GM19328 (cell line): ENCODE measurements around the gene COL4A1.

ENCODE experiments used
- ATAC-seq: cut with Tn5 transposase; IDR thresholded peaks from one replicate; pipeline ENCODE4 v1.9.1; 2021; ENCODE audit warnings: mild to moderate bottlenecking, moderate library complexity; ENCODE audit not compliant: unreplicated experiment

COL4A1 gene

DNA sequence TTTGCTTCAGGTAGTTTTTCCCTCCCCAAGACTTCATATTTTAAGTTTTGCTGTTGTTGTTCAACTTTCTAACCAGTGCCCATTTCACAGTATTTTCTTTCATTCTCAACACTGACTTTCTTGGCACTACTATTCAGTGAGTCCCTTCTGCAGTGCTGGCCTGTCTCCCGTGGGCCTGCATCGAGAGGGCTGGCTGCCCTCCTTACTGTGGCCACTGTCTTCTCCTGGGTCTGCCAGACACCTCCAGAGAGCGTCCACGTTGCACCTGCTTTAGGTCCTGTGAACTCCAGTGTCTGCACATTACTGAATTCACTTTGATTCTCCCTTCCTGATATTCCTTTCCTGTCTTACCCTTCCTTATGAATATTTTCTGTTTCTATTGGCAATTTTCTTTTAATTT is 27.3 kb downstream of the COL4A1 start:
- ATAC-seq, result no peak

DNA sequence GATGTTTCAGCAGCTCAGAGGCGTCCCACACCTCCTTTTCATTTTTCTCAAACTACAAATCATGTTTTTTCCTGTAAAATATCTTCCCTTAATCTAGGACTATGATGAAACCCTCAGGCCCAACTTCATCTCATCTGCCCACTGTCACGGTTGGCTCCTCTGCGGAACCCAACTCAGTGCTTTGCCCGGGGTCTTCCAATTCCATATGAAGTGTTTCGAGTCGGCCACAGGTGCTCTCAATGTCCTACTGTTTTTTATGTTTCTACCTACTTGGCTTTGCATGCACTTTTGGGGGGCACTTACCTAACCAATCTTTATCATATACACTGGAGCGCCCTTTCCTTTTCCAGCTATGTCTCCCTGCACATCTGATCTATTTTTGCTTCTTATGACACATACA is 28.1 kb downstream of the COL4A1 start:
- no peak for ATAC-seq

DNA sequence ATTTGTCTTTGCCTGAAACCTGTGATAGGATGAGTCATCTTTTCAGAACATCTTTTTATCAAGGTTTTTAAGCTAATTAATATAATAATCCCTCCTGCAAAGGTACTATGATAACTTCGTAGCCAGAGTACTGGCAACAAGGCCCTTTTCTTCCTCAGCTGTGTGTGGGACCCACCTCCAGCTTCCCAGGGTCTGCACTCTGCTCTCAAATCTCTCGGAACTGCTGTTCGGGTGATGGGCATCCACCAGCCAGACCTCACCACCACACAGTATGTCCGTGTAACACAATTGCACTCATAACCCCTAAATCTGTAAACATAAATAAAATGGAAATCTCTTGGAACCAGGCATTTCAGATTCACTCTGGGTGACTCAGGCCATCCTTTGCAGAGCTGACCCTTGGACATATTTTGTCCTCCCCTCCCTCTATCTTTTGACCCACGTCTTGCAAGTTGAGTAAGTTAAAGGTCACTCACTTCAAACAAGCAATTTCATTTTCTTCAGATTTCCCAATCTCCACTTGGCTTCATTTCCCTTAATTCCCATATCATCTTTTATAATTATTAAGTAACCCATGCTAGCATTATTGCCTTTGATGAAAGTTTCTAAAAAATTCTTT is 29.5 kb downstream of the COL4A1 start:
- no peak for ATAC-seq

DNA sequence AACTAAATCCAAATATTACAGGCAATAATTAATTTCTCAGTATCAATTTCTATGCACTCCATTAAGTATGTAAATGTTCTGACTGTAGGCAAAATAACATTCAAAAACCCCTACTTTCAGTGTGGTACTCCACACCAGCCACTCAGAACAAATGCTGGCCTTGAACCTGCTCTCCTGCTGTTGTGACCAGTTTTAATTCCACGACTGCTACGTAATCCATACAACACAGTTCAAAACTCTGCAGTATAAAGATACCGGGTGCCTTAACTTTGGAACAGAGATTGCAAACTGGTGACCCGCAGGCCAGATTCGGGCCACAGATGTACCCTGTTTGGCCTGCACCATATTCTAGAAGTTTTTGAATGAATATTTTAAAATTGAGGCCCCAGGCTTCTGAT is 30.4 kb downstream of the COL4A1 start:
- ATAC-seq, result no peak

DNA sequence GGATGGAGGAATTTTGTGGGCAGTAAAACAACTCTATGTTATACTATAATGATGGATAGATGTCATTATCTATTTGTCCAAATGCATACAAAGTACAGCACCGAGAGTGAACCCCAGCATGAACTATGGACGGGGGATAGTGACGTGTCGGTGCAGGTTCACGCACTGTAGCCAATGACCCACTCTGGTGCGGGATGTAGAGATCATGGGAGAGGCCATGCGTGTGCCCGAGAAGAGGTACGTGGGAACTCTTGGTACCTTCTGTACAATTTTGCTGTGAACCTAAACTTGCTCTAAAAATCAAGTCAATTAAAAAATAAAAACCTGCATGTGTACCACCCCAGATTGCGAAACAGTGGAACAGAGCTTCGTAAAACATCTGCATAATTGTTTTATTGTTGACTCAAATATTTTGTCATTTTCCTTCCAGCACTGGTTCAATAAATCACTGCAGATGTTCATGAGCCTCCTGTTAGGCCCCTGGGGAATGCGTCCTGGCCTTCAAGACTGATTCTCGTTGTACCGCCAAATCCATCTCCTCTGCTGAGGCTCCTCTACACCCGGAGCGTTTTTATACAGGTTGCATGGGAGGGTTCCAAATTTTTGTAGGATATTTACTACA is 30.9 kb downstream of the COL4A1 start:
- ATAC-seq, result no peak

DNA sequence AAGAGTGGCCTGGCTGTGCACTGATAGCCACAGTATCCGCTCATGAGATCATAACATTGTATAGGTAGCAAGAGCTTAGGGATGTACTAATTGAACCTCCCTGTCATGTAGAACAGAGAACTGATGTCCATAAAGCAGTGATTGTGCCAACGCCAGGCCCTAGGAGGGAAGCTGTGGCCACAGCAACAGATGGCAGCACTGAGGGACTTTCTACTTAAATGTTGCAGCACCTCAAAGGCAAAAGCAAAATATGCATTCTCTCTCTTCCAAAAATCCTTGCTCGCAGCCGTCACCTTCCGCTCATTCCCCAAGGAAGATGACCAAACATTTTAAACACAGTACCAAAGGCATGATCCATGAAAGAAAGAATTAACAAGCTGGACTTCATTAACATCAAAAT is 32.3 kb downstream of the COL4A1 start:
- ATAC-seq, result no peak

DNA sequence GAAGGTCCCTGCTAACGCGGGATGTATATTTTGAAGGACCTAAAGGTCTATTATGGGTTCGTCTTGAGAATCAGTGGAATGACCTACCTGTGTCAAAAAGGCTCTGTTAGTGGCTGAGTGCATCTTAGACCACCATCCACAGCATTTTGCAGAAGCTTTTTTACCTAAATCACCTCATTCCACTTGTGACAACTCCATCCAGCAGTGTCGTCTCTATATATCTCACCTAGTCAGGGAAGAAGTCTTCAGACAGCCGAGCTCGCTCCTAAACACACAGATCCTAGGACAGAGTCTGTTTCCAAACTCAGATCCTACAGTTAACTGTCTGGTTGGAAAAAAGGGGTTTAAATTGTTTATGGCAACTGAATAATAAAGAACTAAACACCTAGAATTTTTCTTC is 33.7 kb downstream of the COL4A1 start:
- no peak for ATAC-seq

DNA sequence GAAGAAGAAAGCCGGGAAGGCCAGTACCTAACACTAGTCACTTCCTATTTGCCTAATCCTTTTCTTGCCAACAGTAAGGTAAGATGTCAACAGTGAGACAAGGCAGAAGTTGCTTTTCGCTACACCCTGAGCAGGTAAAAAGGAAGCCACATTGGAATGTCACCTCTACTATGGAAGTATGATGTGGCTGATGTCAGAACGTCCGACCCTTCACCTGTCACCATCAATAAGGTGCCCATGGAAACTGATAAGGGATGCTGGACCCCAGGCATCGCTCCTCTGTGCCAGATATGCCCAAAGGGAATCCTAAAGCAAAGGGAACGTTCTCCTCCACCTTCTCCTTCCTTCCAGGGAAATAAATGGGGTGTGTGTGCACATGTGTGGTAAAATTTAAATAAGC is 34.3 kb downstream of the COL4A1 start:
- no peak for ATAC-seq

DNA sequence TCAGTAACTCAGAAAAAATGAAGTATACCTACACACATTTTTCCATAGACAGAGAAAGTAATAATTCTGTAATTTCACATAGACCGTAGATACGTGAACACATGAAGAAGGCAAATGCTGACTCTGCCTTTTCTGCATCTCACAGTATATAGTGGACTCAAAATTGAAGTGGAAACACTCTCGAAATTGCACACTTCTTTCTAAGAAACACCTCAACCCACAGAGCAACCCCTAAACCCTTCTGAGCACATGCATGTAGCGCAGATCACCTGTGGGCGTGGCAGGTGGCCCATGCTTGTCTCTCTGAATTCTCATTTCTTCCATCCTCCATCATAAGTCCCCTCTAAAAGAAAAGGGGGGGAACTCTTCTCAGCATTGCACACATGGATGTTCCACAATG is 34.7 kb downstream of the COL4A1 start:
- ATAC-seq, result no peak

DNA sequence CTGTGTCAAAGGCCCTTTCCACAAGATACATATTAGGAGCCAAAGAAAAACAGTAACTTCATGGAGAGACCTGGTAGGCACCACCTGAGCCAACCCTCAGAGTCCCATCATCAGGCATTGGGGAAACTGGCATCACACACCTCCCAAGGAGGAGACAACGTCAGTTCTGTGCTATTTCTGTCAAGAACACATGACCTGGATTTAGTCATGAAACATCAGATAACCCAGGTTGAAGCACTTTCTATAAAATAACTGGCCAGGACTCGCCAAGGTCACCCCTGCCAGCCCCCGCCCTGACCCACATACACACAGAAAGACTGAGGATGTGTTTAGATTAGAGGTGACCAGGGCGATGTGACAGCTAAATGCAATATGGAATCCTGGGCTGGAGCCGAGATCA is 35.6 kb downstream of the COL4A1 start:
- no peak for ATAC-seq

DNA sequence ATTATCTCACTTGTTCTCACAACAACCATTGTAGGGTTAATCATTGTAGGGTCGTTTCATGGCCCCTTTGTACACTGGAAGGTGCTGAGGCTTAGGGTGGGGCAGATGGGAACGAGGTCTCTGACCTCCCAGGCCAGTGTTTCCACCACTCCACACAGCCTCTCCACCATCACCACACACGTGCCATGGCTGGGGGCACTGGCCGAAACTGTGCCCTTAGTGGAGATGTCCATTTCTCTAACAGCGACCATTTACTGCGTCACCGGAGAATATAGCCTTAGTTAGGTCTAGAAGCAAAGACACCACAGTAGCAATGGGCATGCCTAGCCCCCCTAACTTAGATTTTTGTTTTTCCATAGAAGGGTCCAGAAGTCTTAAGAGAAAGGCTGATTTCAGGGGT is 36.5 kb downstream of the COL4A1 start:
- ATAC-seq, result no peak

DNA sequence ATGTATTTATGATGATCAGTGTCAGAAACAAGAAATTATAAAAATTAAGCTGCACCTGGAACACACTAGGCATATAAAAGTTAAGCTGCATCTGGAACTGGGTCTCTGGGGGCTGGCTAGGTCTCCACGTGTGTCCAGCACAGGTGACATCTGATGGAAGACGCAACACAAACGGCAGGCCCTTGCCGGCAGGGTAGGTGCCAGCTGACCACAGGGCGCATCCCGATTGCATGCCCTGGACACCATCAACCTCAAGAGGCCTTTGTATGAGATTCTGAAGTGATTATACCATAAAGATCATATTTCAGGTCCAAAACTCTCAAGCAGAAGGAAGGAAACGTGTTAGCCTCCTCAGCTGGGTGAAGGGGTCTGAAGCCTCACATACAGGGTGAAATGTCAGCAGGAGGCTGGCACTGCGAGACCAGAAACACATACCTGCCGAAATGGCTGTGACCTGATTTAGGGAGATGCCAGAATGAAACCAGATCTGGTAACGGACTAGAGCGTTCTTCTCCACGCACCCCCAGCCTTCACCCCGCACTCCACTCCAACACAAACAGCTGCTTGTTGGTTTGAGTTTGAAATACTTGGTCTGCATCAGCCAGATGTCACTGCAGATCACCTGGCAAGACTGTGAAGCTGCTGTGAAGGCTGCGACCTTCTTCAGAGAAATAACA is 37.3 kb downstream of the COL4A1 start:
- ATAC-seq, result no peak

DNA sequence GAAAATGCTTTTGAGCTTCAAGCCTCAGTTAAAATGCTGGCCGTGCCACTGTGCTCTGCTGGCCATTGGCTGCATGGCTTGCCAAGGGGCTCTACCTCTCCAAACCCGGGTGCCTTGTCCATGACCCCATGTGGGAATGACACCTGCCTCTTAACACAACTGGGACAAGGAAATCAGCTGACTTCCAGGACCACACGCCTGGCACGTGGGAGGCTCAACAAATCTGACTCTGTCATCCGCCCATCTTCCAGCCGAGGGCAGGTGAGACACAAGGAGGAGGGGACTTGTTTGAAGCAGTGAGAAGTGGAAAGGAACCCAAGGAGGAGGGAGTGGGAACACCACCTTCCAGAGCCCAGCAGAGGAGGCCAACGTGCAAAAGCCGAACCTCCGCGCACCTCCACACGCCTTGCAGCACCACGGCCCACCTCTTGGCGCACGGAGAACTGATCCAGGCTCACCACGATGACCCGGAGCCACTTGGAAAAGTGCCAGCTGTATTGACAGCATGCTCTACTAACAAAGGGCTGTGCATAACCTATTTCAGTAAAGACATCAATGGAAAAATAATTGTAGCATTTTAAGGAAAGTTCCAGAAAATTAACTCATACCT is 38.3 kb downstream of the COL4A1 start:
- ATAC-seq, result no peak

DNA sequence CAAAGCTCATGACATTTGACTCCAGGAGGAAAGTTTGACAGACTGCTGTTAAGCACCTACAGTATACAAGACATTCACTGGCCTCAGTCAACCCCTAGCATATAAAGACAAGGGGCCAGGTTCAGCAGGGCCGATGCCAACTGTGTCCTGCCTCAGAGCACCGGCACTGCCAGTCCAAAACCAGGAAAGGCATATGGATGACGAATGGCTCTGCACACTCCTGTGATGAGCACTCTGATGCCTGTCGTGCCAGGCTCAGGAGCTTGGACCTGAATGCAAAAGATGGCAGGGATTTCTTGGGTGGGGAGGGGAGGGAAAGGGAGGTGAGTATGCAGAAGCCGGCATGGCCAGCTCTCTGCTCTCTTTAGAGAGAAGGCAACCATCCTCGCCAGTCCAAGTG is 38.9 kb downstream of the COL4A1 start:
- ATAC-seq, result no peak

DNA sequence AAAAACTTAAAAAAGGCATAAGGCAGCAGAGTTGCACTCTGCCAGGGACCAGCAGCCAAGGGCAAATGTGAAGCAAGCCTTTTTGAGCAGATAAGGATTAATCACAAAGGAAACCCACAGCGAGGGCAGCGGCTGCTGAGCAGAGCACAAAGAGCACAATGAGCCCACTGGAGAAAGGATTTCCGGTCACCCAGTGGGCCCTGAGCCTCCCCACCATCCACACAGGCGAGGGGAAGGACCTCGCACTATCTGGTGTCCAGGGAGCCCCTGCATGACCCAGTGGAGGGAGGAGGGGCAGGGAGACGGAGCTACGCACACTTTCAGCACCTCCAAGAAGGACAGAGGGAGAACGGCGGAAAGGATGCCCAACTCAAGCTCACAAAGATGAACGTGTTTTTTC is 40.0 kb downstream of the COL4A1 start:
- no peak for ATAC-seq

DNA sequence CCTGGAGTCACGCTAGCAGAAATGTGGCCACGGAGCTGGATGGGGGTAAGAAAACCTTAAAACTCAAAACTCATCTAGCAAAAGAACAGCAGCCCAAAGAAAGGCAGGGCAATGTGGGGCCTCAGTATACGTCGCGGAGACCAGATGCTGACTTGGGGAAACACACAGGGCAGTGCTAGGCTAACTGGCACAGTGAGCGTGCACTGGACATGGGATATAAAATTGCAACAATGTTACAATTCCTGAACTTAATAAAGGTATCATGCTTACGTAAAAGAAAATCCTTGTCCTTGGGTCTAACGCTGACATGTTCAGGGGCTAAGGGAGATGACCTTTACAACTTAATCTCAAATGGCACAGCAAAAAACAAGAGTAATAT is 40.5 kb downstream of the COL4A1 start:
- ATAC-seq, result no peak

DNA sequence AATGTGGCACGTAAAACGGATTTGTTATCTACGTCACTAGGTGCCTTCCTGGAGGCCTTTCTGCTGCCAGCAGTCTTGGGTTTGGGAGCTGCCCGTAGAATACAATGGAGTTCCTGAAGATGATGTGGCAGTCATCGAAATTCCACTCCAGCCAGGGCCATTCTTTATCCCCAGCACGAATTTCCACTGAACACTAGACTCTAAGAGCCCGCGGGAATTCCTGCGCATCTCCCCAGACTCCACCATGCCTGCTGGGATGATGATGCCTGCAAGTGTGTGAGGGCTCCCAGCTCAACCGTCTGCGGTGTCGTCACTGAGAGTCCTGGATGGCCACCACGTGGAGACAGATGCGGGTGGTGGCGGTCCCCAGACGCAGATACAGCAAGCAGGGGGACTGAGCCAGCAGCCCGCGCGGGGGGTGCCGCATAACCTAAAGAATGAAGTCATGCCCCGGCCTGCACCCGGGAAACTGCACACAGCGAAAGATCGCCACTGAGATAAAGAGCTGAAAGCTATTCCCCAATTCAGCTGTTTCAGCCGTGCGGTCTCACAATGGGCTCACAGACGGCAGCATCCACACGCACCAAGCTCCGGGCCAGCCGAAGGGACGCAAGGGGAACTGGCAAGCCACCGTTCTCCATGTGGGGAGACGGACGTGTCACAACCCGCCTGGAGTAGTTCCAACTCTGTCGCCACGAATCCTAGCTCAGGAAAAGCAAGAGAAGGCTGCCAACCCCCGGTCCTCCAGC is 41.1 kb downstream of the COL4A1 start:
- ATAC-seq, result no peak

DNA sequence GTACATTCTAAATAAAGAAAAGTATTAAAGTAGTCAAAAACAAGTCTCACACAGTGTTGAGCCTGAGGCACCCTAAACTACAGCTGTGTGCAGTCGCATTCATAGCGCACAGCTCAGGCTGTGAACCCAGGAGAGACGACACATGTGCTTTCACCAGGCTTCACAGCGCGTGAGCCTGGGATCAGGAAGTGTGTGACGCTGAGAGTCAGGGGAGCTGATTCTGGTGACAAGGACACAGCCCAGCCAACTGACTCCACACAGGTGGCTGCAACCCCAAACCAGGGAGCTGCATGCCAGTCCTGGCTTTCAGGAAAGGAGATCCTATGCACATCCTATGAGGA is 41.6 kb downstream of the COL4A1 start:
- ATAC-seq, result no peak

DNA sequence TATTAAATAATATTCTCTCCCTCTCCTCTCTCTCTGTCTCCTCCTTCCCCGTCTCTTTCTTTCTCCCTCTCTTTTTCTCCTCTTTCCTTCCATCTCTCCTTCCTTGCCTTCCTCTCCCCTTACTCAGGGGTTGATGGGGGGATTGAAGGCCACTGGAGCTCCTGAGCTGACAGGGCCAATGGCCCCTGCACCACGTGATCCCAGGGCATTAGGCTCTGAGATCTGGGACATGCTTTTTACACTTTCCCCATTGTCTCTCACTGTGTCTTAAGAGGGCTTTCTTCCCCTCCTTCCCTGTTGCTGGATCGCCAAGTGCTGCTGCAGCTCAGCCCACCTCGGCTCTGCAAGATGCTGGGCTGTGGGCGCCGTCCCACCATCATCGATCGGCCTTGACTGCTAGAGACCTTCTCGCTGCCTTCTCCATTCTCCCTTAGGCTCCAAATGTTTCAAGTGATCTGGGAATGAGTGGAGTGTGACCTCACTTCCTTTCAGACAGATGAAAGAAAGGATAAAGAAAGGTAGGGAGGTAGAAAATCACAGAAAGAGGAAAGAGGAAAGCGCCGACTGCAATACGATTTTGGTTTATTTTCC is 42.2 kb downstream of the COL4A1 start:
- ATAC-seq, result no peak

DNA sequence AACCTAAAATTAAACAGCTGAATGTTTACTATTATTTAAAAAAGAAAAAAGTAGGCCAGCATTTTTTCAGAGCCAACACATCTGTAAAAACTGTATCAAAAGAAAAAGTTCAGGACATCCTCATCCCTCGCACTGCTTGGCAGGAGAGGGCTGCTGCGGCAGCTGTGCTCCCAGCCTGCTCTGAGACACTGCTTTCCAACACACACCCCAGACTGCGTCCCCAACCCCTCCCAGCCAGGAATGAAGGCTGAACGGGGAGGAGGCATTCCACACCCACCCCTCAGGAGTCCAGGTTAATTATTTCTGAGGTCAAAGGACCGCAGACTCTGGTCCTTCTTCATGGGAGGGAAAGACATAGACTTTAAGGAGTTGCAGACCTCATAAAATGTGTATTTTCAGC is 43.1 kb downstream of the COL4A1 start:
- no peak for ATAC-seq

DNA sequence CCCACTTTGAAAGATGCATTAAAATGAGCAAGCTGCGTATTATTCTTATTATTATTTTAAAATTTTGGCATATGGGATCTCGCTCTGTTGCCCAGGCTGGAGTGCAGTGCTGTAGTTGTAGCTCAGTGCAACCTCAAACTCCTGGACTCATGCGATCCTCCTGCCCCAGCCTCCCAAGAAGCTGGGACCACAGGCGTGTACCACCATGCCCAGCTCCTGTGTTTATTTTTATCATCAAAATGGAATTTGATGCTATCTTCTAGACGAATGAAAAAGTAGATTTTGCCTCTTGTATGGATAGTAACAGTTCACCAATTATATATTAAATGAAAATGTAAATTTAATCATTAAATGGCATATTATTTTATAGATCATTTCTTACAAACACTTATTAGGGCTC is 43.6 kb downstream of the COL4A1 start:
- ATAC-seq, result no peak
